ENCODE data around the gene FXYD7.

DNA sequence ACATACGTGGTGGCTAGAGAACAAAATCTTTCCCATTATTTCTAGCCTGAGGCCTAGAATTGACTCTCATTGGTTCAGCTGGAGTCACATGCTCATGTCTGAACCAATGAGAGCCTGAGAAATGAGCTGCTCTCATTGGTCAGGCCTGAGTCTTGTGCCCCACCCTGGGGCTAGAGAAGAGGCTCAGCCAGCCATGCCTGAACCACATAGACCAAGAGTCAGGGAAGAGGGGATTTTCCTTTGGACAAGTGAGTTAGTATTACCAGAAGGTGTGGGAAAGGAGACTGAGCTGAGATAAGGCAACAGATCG lies 18.3 kb downstream of the FXYD7 start:
- TF ChIP-seq, protein P1, sequence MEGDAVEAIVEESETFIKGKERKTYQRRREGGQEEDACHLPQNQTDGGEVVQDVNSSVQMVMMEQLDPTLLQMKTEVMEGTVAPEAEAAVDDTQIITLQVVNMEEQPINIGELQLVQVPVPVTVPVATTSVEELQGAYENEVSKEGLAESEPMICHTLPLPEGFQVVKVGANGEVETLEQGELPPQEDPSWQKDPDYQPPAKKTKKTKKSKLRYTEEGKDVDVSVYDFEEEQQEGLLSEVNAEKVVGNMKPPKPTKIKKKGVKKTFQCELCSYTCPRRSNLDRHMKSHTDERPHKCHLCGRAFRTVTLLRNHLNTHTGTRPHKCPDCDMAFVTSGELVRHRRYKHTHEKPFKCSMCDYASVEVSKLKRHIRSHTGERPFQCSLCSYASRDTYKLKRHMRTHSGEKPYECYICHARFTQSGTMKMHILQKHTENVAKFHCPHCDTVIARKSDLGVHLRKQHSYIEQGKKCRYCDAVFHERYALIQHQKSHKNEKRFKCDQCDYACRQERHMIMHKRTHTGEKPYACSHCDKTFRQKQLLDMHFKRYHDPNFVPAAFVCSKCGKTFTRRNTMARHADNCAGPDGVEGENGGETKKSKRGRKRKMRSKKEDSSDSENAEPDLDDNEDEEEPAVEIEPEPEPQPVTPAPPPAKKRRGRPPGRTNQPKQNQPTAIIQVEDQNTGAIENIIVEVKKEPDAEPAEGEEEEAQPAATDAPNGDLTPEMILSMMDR (IDR thresholded peaks at IDR 0.05), result no peak
- TF ChIP-seq EP300 (IDR thresholded peaks at IDR 0.05), result no peak
